ENCODE results near the gene TCF12.
A peak's percentile ranks its signal among the peaks of the same experiment; 100 is the strongest.

TCF12 gene

GRCh38 chr15:56918046-56918938, at the start of gene TCF12:
TCF12 (plus strand) TSS chr15:56918644; CDS start chr15:56919914, 1,270 bp downstream.
- DNase-seq: peak; percentile 91

GRCh38 chr15:56869573-56869972, 48.9 kb upstream of the TCF12 start:
- no peak for DNase-seq

GRCh38 chr15:56871185-56871584, 47.3 kb upstream of the TCF12 start:
- no peak for DNase-seq

- no peak for DNase-seq
These were observed 46.6 kb upstream of the TCF12 start for GRCh38 chr15:56871867-56872266.

- no peak for DNase-seq
These were observed 41.0 kb upstream of the TCF12 start for GRCh38 chr15:56877255-56877970.

- no peak for DNase-seq
These were observed 38.9 kb upstream of the TCF12 start for GRCh38 chr15:56879502-56879901.

GRCh38 chr15:56883088-56883487, 35.4 kb upstream of the TCF12 start:
- DNase-seq: no peak

- DNase-seq: no peak
These were observed 32.0 kb upstream of the TCF12 start for GRCh38 chr15:56886363-56886931.

GRCh38 chr15:56886932-56887781, 31.3 kb upstream of the TCF12 start:
- DNase-seq: peak; percentile 77

GRCh38 chr15:56887782-56888438, 30.5 kb upstream of the TCF12 start:
- no peak for DNase-seq

- no peak for DNase-seq
These were observed 28.4 kb upstream of the TCF12 start for GRCh38 chr15:56890038-56890437.

- no peak for DNase-seq
These were observed 26.5 kb upstream of the TCF12 start for GRCh38 chr15:56891852-56892440.

GRCh38 chr15:56892659-56893363, 25.6 kb upstream of the TCF12 start:
- DNase-seq: no peak

GRCh38 chr15:56893364-56893678, 25.1 kb upstream of the TCF12 start:
- DNase-seq: no peak

GRCh38 chr15:56894601-56895000, 23.8 kb upstream of the TCF12 start:
- no peak for DNase-seq

GRCh38 chr15:56901931-56902330, 16.5 kb upstream of the TCF12 start:
- no peak for DNase-seq

- DNase-seq: no peak
These were observed 11.7 kb upstream of the TCF12 start for GRCh38 chr15:56906766-56907165.

- DNase-seq: no peak
These were observed 7.6 kb upstream of the TCF12 start for GRCh38 chr15:56910801-56911200.

GRCh38 chr15:56913241-56913640, 5.2 kb upstream of the TCF12 start:
- no peak for DNase-seq

- DNase-seq: no peak
These were observed 4.8 kb upstream of the TCF12 start for GRCh38 chr15:56913670-56914069.

GRCh38 chr15:56915888-56916287, 2.6 kb upstream of the TCF12 start:
- DNase-seq: no peak

Measured in stimulated activated naive CD4-positive, alpha-beta T cell treated with Interleukin-2 at 50 U/mL for 16 hours (primary cell).